Measurements from ENCODE around the gene CDK12.
"Not testable (repeated sequence)": the region's sequence is repeated elsewhere in the genome, so short reads cannot be mapped to it uniquely, and the experiment has no call there.

The CDK12 gene

GRCh38 chr17:39461113-39461925 is at the start of gene CDK12:
Gene CDK12, plus strand, starts transcription at chr17:39461486. Its CDS starts 586 bp downstream, at chr17:39462072.
- DNase-seq (ENCODE audit: low read depth), result peak; percentile 94

DNA sequence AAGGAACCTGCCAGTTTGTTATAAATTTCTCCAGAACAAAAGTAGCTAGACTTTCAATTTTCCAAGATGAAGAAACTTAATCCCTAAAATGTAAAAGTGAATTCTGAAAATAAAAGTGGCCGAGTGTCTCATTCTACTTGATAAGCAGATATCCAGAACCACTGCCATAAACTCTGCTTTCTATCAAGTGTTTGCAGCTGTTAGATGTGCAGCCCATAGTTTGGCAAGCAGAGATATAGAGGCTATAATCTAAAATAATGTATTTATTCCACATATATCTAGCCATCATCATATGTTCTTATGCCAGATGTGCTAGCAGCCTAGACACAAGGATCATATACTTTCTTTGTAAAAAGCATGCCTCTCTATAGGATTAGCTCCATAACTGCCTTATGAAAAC is 45.1 kb upstream of the CDK12 start:
- no peak for DNase-seq (ENCODE audit: low read depth)

GRCh38 chr17:39429600-39429999 is 31.7 kb upstream of the CDK12 start:
- DNase-seq (ENCODE audit: low read depth), result no peak

- not testable (repeated sequence) for DNase-seq (ENCODE audit: low read depth)
Observed at GRCh38 chr17:39439868-39440267, 21.4 kb upstream of the CDK12 start.

DNA sequence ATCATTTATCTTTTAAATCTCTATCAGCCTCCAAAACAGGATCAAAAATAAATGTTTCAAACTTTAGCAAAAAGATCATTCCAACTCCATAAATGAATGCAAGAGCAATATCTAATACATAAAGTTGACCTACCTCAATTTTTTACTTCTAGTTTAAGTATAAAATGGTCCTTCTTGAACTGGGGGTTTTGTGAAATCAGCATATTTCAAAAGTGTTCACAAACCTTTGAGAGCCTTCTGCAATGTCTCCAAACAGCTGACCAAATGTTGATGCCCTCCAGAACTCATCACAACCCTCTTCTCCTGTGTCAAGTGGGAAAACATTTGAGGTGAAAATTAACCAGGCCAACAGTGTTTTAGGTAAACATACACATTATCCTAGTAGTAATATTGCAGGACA is 18.0 kb upstream of the CDK12 start:
- DNase-seq (ENCODE audit: low read depth), result no peak

DNA sequence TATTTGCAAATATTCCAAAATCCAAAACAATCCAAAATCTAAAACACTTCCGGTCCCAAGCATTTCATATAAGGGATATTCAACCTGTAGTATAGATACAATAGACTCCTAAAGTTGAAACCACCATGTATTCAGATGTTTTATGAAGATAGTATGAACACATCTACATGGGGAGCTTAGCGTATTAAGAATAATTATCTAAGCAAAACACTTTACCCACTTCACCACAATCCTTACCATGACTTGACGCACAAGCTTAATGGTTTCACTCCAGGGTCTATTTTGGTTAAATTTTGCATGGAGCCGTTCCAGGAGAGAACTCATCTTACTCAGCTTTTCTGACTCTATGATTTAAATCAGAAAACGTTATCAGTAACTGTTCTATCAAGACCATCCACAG is 13.7 kb upstream of the CDK12 start:
- no peak for DNase-seq (ENCODE audit: low read depth)

DNA sequence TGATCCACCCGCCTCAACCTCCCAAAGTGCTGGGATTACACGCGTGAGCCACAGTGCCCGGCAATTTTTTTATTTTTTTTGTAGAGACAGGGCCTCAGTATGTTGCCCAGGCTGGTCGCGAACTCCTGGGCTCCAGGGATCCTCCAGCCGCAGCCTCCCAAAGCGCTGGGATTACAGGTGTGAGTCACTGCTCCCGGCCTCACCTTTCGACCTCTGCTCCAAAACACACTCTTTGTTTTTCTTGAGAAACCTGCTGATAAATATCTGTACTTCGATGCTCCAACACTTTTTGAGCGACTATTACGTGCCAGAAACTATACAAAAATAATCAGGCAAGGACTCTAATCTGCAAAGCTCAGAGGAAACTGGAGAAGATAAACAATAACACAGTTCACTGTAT is 11.2 kb upstream of the CDK12 start:
- no peak for DNase-seq (ENCODE audit: low read depth)

DNA sequence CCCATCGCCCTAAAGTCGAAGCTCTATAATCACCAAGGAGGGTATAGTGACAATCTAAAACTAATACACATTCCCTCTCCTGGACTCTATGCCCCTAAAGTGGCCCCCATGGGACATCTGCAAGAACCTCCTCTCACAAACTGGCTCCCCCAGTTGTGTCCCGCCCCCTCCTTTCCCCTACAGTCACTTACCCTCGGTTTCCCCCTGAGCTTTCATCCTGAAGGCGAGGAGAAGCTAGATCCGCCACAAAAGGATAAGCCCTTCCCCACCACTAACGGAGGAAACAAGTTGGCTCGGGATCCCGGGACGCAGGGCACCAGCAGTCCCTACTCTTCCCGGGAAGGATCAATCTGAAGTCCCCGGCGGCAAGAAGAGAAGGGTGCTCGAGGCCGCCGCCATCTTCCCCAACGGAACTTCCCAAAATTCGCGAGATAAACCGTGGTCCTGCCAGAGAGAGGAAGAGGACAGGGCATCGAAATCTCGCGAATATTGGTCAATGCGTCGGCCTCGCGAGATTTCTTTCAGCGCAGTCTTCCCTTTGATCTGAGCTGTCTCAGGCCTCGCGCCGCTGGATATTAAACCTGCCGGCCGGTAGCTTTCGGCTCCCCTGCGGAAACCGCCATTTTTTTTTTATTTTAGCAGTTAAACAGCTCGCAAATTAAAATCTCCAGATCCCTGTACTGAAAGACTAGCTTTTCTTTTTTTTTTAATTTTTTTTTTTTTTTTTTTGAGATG is 10.3 kb upstream of the CDK12 start, which contains the start of gene MED1:
MED1 (minus strand) TSS at position 417 of the 735 bp plus-strand sequence; CDS start at position 216, 201 bp downstream.
- peak; percentile 90 for DNase-seq (ENCODE audit: low read depth)

DNA sequence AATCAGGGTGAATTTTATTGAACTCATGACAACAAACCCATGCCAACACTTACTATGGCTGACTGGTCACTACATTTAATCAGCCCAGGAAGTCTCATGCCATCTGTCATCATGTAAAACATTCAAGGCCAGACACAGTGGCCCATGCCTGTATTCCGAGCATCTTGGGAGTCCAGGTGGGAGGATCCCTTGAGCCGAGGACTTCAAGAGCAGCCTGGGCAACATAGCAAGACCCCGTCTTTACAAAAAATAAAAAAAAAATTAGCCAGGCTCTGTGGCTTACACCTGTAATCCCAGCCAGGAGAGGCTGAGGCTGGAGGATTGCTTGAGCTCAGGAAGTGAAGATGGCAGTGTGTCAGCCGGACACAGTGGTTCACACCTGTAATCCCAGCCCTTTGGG is 5.4 kb upstream of the CDK12 start:
- no peak for DNase-seq (ENCODE audit: low read depth)

DNA sequence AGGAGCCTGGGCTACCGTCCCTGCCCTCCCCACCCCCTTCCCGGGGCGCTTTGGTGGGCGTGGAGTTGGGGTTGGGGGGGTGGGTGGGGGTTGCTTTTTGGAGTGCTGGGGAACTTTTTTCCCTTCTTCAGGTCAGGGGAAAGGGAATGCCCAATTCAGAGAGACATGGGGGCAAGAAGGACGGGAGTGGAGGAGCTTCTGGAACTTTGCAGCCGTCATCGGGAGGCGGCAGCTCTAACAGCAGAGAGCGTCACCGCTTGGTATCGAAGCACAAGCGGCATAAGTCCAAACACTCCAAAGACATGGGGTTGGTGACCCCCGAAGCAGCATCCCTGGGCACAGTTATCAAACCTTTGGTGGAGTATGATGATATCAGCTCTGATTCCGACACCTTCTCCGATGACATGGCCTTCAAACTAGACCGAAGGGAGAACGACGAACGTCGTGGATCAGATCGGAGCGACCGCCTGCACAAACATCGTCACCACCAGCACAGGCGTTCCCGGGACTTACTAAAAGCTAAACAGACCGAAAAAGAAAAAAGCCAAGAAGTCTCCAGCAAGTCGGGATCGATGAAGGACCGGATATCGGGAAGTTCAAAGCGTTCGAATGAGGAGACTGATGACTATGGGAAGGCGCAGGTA is 762 bp downstream of the CDK12 start:
- no peak for DNase-seq (ENCODE audit: low read depth)

GRCh38 chr17:39462631-39463375 is 1.5 kb downstream of the CDK12 start:
- DNase-seq (ENCODE audit: low read depth), result no peak

DNA sequence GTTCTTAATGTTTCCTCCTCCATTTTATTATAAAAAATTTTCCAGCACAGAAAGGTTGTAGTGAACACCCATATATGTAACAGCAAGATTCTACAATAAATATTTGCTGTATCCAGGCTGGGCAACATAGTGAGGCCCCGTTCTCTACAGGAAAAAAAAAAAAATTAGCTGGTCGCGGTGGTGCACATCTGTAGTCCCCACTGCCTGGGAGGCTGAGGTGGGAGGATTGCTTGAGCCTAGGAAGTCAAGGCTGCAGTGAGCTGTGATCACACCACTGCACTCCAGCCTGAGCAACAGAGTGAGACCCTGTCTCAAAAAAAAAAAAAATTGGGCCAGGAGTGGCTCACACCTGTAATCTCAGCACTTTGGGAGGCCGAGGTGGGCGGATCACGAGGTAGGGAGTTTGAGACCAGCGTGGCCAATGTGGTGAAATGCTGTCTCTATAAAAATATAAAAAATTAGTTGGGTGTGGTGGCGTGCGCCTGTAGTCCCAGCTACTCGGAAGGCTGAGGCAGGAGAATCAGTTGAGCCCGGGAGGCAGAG is 3.4 kb downstream of the CDK12 start:
- not testable (repeated sequence) for DNase-seq (ENCODE audit: low read depth)

GRCh38 chr17:39468610-39469009 is 7.3 kb downstream of the CDK12 start:
- DNase-seq (ENCODE audit: low read depth), result not testable (repeated sequence)

- DNase-seq (ENCODE audit: low read depth), result no peak
Observed at GRCh38 chr17:39473310-39473709, 12.0 kb downstream of the CDK12 start.

- DNase-seq (ENCODE audit: low read depth), result not testable (repeated sequence)
Observed at GRCh38 chr17:39479631-39480030, 18.3 kb downstream of the CDK12 start.

DNA sequence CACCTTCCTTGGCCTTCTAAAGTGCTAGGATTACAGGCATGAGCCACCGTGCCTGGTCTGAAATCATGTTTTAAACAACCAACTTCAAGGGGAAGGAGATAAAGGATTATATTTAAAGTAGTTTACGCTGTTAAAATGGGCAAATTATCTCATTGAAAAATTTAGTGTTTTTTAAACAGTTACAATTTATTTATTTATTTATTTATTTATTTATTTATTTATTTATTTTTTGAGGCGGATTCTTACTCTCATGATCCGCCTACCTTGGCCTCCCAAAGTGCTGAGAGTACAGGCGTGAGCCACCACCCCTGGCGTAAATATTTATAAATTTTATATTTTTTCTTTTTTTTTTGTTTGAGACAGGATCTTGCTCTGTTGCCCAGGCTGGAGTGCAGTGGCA is 22.2 kb downstream of the CDK12 start:
- no peak for DNase-seq (ENCODE audit: low read depth)

DNA sequence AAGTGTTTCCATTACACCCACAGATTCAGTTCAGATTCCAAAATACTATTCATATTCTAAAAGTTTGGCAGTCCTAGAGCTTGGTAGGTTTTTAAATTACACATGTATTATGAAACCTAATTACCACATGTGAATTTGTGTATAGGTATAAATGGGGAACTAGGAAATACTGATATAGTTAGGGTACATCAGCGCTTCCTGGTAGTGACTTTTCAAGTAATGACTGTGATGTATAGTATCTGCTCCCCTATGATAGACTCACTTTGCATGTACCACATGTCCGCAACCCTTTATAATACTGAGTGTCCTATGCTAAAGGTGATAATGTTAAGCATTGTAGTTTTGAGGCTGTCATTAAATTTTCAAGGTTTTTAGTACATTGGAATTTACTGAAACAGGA is 22.9 kb downstream of the CDK12 start:
- no peak for DNase-seq (ENCODE audit: low read depth)

DNA sequence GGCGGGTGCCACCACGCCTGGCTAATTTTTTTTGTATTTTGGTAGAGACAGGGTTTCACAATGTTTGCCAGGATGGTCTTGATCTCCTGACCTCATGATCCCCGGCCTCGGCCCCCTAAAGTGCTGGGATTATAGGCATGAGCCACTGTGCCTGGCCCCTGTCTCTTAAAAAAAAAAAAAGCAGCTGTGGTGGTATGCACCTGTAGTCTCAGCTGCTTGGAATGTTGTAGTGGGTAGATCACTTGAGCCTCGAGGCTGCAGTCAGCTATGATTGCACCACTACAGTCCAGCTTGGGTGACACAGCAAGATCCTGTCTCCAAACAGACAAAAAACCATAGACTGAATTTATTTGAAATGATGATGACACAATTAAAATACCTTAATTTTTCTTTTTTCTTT is 24.3 kb downstream of the CDK12 start:
- peak; percentile 81 for DNase-seq (ENCODE audit: low read depth)

DNA sequence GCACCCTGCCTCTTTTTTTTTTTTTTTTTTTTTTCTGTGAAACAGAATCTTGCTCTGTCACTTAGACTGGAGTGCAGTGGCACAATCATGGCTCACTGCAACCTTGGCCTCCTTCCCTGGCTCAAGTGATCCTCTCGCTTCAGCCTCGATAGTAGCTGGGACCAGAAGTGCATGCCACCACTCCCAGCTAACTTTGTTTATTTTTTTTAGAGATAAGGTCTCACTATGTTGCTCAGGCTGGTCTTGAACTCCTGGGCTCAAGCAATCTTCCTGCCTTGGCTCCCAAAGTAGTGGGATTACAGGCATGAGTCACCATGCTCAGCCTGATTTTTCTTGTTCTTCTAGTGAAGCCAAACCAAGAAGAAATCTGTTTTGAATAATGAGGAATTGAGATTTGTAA is 25.0 kb downstream of the CDK12 start:
- no peak for DNase-seq (ENCODE audit: low read depth)

GRCh38 chr17:39487490-39487889 is 26.2 kb downstream of the CDK12 start:
- not testable (repeated sequence) for DNase-seq (ENCODE audit: low read depth)

DNA sequence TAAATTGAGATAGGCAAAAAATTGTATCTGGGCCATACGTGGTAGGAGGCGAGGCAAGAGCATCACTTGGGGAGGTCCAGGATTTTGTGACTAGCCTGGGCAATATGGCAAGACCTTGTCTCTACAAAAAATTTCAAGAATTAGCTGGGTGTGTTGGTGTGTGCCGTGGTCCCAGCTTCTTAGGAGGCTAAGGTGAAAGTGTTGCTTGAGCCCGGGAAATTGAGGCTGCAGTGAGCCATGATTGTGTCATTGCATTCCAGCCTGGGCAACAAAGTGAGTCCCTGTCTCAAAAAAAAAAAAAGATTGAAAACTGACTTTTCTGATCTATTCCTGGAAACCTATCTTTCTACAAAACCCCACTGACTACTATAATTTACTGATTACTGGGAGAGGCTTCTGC is 26.7 kb downstream of the CDK12 start:
- no peak for DNase-seq (ENCODE audit: low read depth)

DNA sequence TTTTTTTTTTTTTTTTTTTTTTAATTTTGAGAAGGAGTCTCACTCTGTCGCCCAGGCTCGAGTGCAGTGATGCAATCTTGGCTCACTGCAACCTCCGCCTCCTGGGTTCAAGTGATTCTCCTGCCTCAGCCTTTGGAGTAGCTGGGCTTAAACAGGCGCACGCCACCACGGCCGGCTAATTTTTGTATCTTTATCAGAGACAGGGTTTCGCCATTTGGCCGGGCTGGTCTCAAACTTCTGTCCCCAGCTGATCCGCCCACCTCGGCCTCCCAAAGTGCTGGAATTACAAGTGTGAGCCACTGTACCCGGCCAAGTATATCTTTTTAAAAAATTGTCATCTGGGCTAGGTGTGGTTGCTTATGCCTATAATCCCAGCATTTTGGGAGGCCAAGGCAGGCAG is 35.6 kb downstream of the CDK12 start:
- DNase-seq (ENCODE audit: low read depth), result not testable (repeated sequence)
